Ovary (tissue), 9 donors: ENCODE results near the gene NPFFR1. TPM values are rescaled to one million over a fixed set of nuclear protein-coding genes. Genes with fewer than 3 reads are reported as not detected.

ENCODE experiments used
- DNase-seq, 5 donors: peaks; one replicate each; pipeline ENCODE4 v3.0.0-alpha.2; 2019 to 2020
- H3K27ac ChIP-seq, 2 donors: fragments of 200-600 bp; one replicate each; pipeline versions ENCODE4 v1.5.1 to v1.8.0; 2019 to 2022
- H3K27me3 ChIP-seq: fragments of 200-600 bp; one replicate; pipeline ENCODE4 v1.8.0; 2022
- H3K36me3 ChIP-seq: fragments of 200-600 bp; sonication (generic); one replicate; pipeline ENCODE4 v1.5.1; 2019
- H3K4me1 ChIP-seq: one replicate; pipeline ENCODE4 v1.8.1; 2013; ENCODE audit warnings: mild to moderate bottlenecking, moderate library complexity; ENCODE audit not compliant: insufficient read depth
- H3K4me3 ChIP-seq: fragments of 200-600 bp; sonication (generic); one replicate; pipeline ENCODE4 v1.5.1; 2017
- H3K9me3 ChIP-seq, 2 donors: fragments of 200-600 bp in 1 of 2; sonication (generic) in 1 of 2; one replicate each; pipeline versions ENCODE4 v1.5.1 to v1.8.1; 2013 to 2019; ENCODE audit warnings: mild to moderate bottlenecking in 1 of 2, moderate library complexity in 1 of 2
- EP300 ChIP-seq: sonication (generic); formaldehyde crosslinking; IDR thresholded peaks from one replicate; pipeline ENCODE4 v1.6.1; 2017; ENCODE audit warnings: antibody characterized with exemption
- POLR2A ChIP-seq: fragments of 450-650 bp; IDR thresholded peaks from one replicate; pipeline ENCODE4 v1.6.1; 2017; ENCODE audit warnings: antibody characterized with exemption, mild to moderate bottlenecking, moderate library complexity
- WGBS, 3 donors: extraction: QIAGEN DNeasy Blood & Tissue Kit in 1 of 3; methylation state at CpG; one replicate each; pipeline versions ENCODE4 v1.1.5 to v1.1.7; 2013 to 2017; 5-methylcytosine and 5-hydroxymethylcytosine counted together
- intact Hi-C, 4 donors: fragments of 100-400 bp; cut with DNase I; formaldehyde crosslinking; loops; one replicate each; pipeline versions ENCODE4 v1.11.0 to v1.15.1; 2022 to 2023
- polyA plus RNA-seq, 2 donors: library from polyadenylated mRNA; stranded (reverse); fragments of 200-250 nt in 1 of 2; fragments of 350-450 nt in 1 of 2; fragmentation: Illumina TruSeq in 1 of 2; extraction: RNeasy Lipid Tissue Mini Kit (QIAGEN cat#74804) in 1 of 2; gene quantifications; one replicate each; pipeline ENCODE4 v1.2.3, GENCODE V29; 2013 to 2014
- total RNA-seq, 7 donors: library from RNA; depleted of rRNA in 2 of 7; stranded (reverse); fragments of >200 nt in 2 of 7; fragmentation: NEBNext Ultra II Directional in 3 of 7; extraction: Animal tissue kit (Norgen Biotek cat#: 25700) in 3 of 7; gene quantifications; one replicate each; pipeline versions ENCODE4 v1.1.0 to v1.2.4, GENCODE V29; 2016 to 2023
- TF ChIP-seq, protein P1 (sequence below), 3 donors: fragments of 450-650 bp in 2 of 3; fragments of 200-600 bp in 1 of 3; IDR thresholded peaks; one replicate each; pipeline versions ENCODE4 v1.5.1 to v1.8.0; 2016 to 2022; ENCODE audit warnings: antibody characterized with exemption in 3 of 3, mild to moderate bottlenecking in 1 of 3
- donor health status: DM: no; HTN: no; CAD: no; lungs with moderate emphysema.
- donor health status: DM: no; HTN: no; CAD: no.
- donor health status: Bipolar disorder and iron deficiency.
- donor health status: DM: yes; HTN: yes; CAD: no.
- donor health status: DM: no; HTN: no; CAD: no.
- donor health status: DM: yes; HTN: yes; CAD: no.

NPFFR1 gene
- total and polyA plus RNA-seq, 9 donors = 0.04 to 1.1 (median 0.20) TPM

- Histone ChIP-seq H3K4me1 (no peaks in the 10 kb centered on the region), H3K27me3 (no peaks in the 10 kb centered on the region), H3K36me3 (no peaks in the 10 kb centered on the region), H3K27ac (no peak overlapping the region), H3K4me3 (no peak overlapping the region), H3K9me3 (no peaks in the 10 kb centered on the region)
- TF ChIP-seq, protein P1, sequence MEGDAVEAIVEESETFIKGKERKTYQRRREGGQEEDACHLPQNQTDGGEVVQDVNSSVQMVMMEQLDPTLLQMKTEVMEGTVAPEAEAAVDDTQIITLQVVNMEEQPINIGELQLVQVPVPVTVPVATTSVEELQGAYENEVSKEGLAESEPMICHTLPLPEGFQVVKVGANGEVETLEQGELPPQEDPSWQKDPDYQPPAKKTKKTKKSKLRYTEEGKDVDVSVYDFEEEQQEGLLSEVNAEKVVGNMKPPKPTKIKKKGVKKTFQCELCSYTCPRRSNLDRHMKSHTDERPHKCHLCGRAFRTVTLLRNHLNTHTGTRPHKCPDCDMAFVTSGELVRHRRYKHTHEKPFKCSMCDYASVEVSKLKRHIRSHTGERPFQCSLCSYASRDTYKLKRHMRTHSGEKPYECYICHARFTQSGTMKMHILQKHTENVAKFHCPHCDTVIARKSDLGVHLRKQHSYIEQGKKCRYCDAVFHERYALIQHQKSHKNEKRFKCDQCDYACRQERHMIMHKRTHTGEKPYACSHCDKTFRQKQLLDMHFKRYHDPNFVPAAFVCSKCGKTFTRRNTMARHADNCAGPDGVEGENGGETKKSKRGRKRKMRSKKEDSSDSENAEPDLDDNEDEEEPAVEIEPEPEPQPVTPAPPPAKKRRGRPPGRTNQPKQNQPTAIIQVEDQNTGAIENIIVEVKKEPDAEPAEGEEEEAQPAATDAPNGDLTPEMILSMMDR (IDR thresholded peaks at IDR 0.05) = no peak
- TF ChIP-seq POLR2A = no peak
- no peak for TF ChIP-seq EP300
- 74 to 81% (median 74%) methylated on average over 2 of the region's 2 CpGs for WGBS, 3 donors
- intact Hi-C loops = no loop called here
- DNase-seq = no peak
Observed at GRCh38 chr10:70315276-70315675, 31.5 kb upstream of the NPFFR1 start.

DNA sequence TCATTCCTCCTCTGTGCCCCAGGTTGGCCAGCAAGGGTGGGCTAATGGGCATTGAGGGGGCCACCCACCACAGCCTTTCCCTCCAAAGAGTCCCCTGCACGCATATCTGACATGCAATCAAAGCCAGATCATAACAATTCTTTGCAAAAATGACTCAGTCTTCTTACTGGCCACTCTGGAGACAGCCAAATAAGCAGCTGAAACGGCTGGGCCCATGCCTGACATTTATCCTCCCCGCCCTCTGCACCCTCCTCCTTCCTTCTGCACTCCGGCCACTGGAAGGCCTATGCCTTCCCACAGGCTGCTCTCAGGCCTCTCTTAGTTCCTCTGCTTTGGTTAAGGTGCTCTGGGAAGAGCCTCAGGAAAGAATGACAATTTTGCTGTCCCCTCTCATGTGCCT, 29.2 kb upstream of the NPFFR1 start:
- intact Hi-C loops = no loop called here
- Histone ChIP-seq H3K27me3 (no peaks in the 10 kb centered on the region), H3K4me1 (no peaks in the 10 kb centered on the region), H3K27ac (no peak overlapping the region), H3K4me3 (no peak overlapping the region), H3K36me3 (no peaks in the 10 kb centered on the region), H3K9me3 (no peaks in the 10 kb centered on the region)
- TF ChIP-seq POLR2A (no peak), EP300 (no peak)
- TF ChIP-seq, protein P1 (IDR thresholded peaks at IDR 0.05) = no peak
- no peak for DNase-seq
- 33 to 57% (median 46%) methylated on average over 4 of the region's 4 CpGs for WGBS, 3 donors

GRCh38 chr10:70312249-70312648, 28.4 kb upstream of the NPFFR1 start:
- 78 to 85% (median 80%) methylated on average over 5 of the region's 5 CpGs for WGBS, 3 donors
- intact Hi-C loops = no loop called here

DNA sequence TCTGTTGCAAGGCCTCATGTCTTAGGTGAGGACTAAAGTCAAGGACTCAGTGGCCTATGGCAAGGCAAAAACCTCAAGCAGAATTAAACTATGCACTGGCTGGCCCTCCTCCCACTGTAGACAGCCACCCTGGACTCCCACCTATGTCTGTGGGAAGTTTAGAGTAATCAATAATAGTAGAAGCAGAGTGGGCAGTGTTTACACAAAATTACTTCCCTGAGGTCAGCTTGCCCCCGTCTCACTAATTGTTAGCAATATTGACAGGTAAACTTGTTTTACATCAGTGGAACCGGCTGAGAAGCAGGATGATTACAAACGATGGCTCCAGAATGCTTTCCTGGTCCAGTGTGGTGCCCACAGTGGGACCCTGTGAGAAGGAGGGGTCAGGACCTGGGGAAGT, 27.9 kb upstream of the NPFFR1 start:
- H3K4me1 ChIP-seq = no peaks in the 10 kb centered on the region
- intact Hi-C loops = no loop called here
- no peak for DNase-seq
- no peak overlapping the region for H3K4me3 ChIP-seq
- H3K36me3 ChIP-seq = no peaks in the 10 kb centered on the region
- TF ChIP-seq, protein P1 (IDR thresholded peaks at IDR 0.05) = no peak
- no peak for TF ChIP-seq POLR2A
- TF ChIP-seq EP300 = no peak
- H3K9me3 ChIP-seq = no peaks in the 10 kb centered on the region
- 49 to 80% (median 71%) methylated on average over 3 of the region's 3 CpGs for whole genome bisulfite sequencing, 3 donors
- no peak overlapping the region for H3K27ac ChIP-seq
- H3K27me3 ChIP-seq = no peaks in the 10 kb centered on the region

More at GRCh38 chr10:70312249-70312648, 28.4 kb upstream of the NPFFR1 start:
- no peak overlapping the region for H3K4me3 ChIP-seq
- no peak for DNase-seq
- no peaks in the 10 kb centered on the region for H3K27me3 ChIP-seq
- no peaks in the 10 kb centered on the region for H3K9me3 ChIP-seq
- no peaks in the 10 kb centered on the region for H3K36me3 ChIP-seq
- no peaks in the 10 kb centered on the region for H3K4me1 ChIP-seq
- TF ChIP-seq, protein P1 (IDR thresholded peaks at IDR 0.05) = no peak
- TF ChIP-seq POLR2A = no peak
- TF ChIP-seq EP300 = no peak
- H3K27ac ChIP-seq = no peak overlapping the region
